Measurements from ENCODE around the gene ASGR1. TPM values are rescaled to one million over a fixed set of nuclear protein-coding genes. Genes with fewer than 3 reads are reported as not detected.
A peak's percentile ranks its signal among the peaks of the same experiment; 100 is the strongest.

The ASGR1 gene
- total and polyA plus RNA-seq, 2 donors (not counting 1 experiment from before 2014, with no cell fraction given), result 0.32 to 0.43 TPM

DNA sequence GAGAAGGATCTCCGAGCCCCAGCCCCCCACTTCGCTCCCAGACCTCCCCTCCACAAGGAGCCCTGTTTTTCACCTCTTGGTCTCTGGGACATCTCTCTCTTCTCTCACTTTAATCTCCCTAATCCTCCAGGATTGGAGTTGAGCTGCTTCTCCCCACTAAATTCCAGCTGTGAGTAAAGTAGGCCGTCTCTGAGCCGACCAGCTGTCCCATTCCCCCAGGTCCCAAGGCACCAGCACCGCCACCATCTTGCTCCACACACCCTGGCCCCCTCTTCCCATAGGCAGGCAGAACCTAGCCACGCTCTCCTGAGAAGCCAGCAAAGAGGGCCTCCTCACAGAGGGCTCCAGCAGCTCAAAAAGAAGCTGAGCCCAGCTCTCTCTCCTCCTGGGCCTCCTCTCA is 39.6 kb upstream of the ASGR1 start:
- no peak overlapping the region for H3K9ac ChIP-seq (ENCODE audit: low read length)
- intact Hi-C loops (cut with micrococcal nuclease), result loop anchor here (1.0 to 2.0 kb wide), 3 partner anchors 14 to 21 kb away; partner anchors contain the start of genes DVL2 and PHF23
- H3K4me2 ChIP-seq (replicated peaks; ENCODE audit: low read depth, low read length, poor library complexity, severe bottlenecking), result no peak overlapping the region
- POLR2A ChIA-PET, result interaction anchor here (1.6 to 9.1 kb wide), 2 partner anchors 13 to 19 kb away, joined by 4 to 157 read pairs; partner anchors contain the start of genes DVL2, GABARAP and PHF23
- TF ChIP-seq EZH2 (IDR thresholded peaks at IDR 0.05; ENCODE audit: borderline replicate concordance, insufficient read depth, low read depth, low read length, poor library complexity, severe bottlenecking), result no peak
- TF ChIP-seq, protein P1, sequence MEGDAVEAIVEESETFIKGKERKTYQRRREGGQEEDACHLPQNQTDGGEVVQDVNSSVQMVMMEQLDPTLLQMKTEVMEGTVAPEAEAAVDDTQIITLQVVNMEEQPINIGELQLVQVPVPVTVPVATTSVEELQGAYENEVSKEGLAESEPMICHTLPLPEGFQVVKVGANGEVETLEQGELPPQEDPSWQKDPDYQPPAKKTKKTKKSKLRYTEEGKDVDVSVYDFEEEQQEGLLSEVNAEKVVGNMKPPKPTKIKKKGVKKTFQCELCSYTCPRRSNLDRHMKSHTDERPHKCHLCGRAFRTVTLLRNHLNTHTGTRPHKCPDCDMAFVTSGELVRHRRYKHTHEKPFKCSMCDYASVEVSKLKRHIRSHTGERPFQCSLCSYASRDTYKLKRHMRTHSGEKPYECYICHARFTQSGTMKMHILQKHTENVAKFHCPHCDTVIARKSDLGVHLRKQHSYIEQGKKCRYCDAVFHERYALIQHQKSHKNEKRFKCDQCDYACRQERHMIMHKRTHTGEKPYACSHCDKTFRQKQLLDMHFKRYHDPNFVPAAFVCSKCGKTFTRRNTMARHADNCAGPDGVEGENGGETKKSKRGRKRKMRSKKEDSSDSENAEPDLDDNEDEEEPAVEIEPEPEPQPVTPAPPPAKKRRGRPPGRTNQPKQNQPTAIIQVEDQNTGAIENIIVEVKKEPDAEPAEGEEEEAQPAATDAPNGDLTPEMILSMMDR (IDR thresholded peaks at IDR 0.05), result no peak
- CTCF ChIA-PET, result interaction anchor here (1.6 to 3.8 kb wide), 4 partner anchors 22 to 173 kb away, joined by 5 to 47 read pairs (median 26); partner anchors contain the start of genes GABARAP and PHF23
- H3K27me3 Mint-ChIP-seq, result no peaks in the 10 kb centered on the region
- H3K27ac Mint-ChIP-seq, result peak overlapping the region; percentile 93
- H3K79me2 ChIP-seq (ENCODE audit: control insufficient read depth, insufficient read depth, low read length), result peaks cover 7% of the 10 kb centered on the region
- no peaks in the 10 kb centered on the region for H3K27me3 ChIP-seq (replicated peaks in 1 of 4; ENCODE audit: control extremely low read depth in 1 of 4, control insufficient read depth in 3 of 4, insufficient read depth in 4 of 4, low read length in 3 of 4)
- H3K9me3 Mint-ChIP-seq (ENCODE audit: insufficient read depth), result no peaks in the 10 kb centered on the region
- no peak overlapping the region for H3K27ac ChIP-seq (ENCODE audit: low read length in 2 of 2)
- DNase-seq, result no peak
- no peak overlapping the region for H3K4me3 ChIP-seq (ENCODE audit: control extremely low read depth in 1 of 5, extremely low read depth in 1 of 5, insufficient read depth in 1 of 5, low read depth in 2 of 5, low read length in 4 of 5)
- H2AFZ ChIP-seq (ENCODE audit: insufficient read depth, low read depth, low read length, poor library complexity, severe bottlenecking), result peak overlapping the region; percentile 86
- peak overlapping the region; percentile 97 for H3K4me3 Mint-ChIP-seq
- ATAC-seq (ENCODE audit: low read depth), result no peak
- no peaks in the 10 kb centered on the region for H3K9me3 ChIP-seq (ENCODE audit: control extremely low read depth in 1 of 3, control insufficient read depth in 2 of 3, insufficient read depth in 1 of 3, low read length in 2 of 3)
- no peaks in the 10 kb centered on the region for H4K20me1 ChIP-seq (ENCODE audit: control insufficient read depth, insufficient read depth, low read length, poor library complexity, severe bottlenecking)
- 82% methylated on average over 6 of the region's 6 CpGs for WGBS (ENCODE audit: insufficient coverage)
- peaks cover 0 to 18% of the 10 kb centered on the region in 2 experiments for H3K36me3 ChIP-seq (replicated peaks in 1 of 2; ENCODE audit: control extremely low read depth in 1 of 2, control insufficient read depth in 1 of 2, extremely low read depth in 1 of 2, insufficient read depth in 2 of 2, low read length in 1 of 2)
- peaks cover 29 to 59% of the 10 kb centered on the region in 2 donors for H3K4me1 ChIP-seq (ENCODE audit: control insufficient read depth in 2 of 2, insufficient read depth in 2 of 2, low read length in 2 of 2)
- peaks cover 60% of the 10 kb centered on the region for H3K4me1 Mint-ChIP-seq

DNA sequence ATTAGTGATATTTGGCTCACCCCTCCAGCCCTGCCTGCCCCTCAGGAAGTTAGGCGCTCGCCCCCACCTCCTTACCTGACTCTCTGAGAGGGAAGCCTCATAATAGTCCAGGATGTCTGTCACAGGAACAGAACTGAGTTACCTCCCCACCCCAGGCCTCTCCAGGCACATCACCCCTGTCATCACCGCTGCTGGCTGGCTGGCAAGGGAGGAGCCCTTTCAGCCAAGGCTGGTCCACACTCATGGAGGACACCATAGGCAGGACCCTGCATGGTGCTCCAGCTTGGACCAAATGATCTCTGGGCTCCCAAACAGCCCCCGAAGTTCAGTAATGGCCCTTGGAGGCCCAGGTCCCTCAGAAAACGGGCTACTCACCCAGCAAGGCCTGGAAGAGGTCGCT is 39.0 kb upstream of the ASGR1 start:
- peaks cover 7% of the 10 kb centered on the region for H3K79me2 ChIP-seq (ENCODE audit: control insufficient read depth, insufficient read depth, low read length)
- TF ChIP-seq EZH2 (IDR thresholded peaks at IDR 0.05; ENCODE audit: borderline replicate concordance, insufficient read depth, low read depth, low read length, poor library complexity, severe bottlenecking), result no peak
- TF ChIP-seq, protein P1 (IDR thresholded peaks at IDR 0.05), result no peak
- H3K9me3 ChIP-seq (ENCODE audit: control extremely low read depth in 1 of 3, control insufficient read depth in 2 of 3, insufficient read depth in 1 of 3, low read length in 2 of 3), result no peaks in the 10 kb centered on the region
- Mint-ChIP-seq H3K4me3 (peak overlapping the region; percentile 97), H3K9me3 (ENCODE audit: insufficient read depth) (no peaks in the 10 kb centered on the region), H3K27me3 (no peaks in the 10 kb centered on the region), H3K4me1 (peaks cover 65% of the 10 kb centered on the region), H3K27ac (peak overlapping the region; percentile 41)
- H2AFZ ChIP-seq (ENCODE audit: insufficient read depth, low read depth, low read length, poor library complexity, severe bottlenecking), result no peak overlapping the region
- no peaks in the 10 kb centered on the region for H3K27me3 ChIP-seq (replicated peaks in 1 of 4; ENCODE audit: control extremely low read depth in 1 of 4, control insufficient read depth in 3 of 4, insufficient read depth in 4 of 4, low read length in 3 of 4)
- 66% methylated on average over 6 of the region's 6 CpGs for WGBS (ENCODE audit: insufficient coverage)
- H3K9ac ChIP-seq (ENCODE audit: low read length), result no peak overlapping the region
- H4K20me1 ChIP-seq (ENCODE audit: control insufficient read depth, insufficient read depth, low read length, poor library complexity, severe bottlenecking), result no peaks in the 10 kb centered on the region
- no peak overlapping the region for H3K4me3 ChIP-seq (ENCODE audit: control extremely low read depth in 1 of 5, extremely low read depth in 1 of 5, insufficient read depth in 1 of 5, low read depth in 2 of 5, low read length in 4 of 5)
- ChIA-PET POLR2A (interaction anchor here (0.6 to 9.1 kb wide), 2 partner anchors 19 to 263 kb away, joined by 3 to 157 read pairs; partner anchors contain the start of genes DVL2, GABARAP, PHF23 and SLC35G6), CTCF (interaction anchor here (3.7 to 3.8 kb wide), 2 partner anchors 22 to 79 kb away, joined by 36 to 47 read pairs; partner anchors contain the start of genes GABARAP and PHF23)
- H3K36me3 ChIP-seq (replicated peaks in 1 of 2; ENCODE audit: control extremely low read depth in 1 of 2, control insufficient read depth in 1 of 2, extremely low read depth in 1 of 2, insufficient read depth in 2 of 2, low read length in 1 of 2), result peaks cover 0 to 12% of the 10 kb centered on the region in 2 experiments
- intact Hi-C loops (cut with micrococcal nuclease), result loop anchor here (2.0 kb wide), 1 partner anchor 13 kb away; no protein-coding TSS in a partner anchor
- ATAC-seq (ENCODE audit: low read depth) (no peak), DNase-seq (no peak)
- peak overlapping the region; percentile 56 for H3K4me2 ChIP-seq (replicated peaks; ENCODE audit: low read depth, low read length, poor library complexity, severe bottlenecking)
- H3K4me1 ChIP-seq (ENCODE audit: control insufficient read depth in 2 of 2, insufficient read depth in 2 of 2, low read length in 2 of 2), result peaks cover 32 to 64% of the 10 kb centered on the region in 2 donors
- no peak overlapping the region for H3K27ac ChIP-seq (ENCODE audit: low read length in 2 of 2)
